Transverse colon (tissue), 4 donors: ENCODE measurements around the gene NMBR. TPM values are rescaled to one million over a fixed set of nuclear protein-coding genes. Genes with fewer than 3 reads are reported as not detected.

ENCODE experiments used
- DNase-seq: peaks from one replicate; pipeline ENCODE4 v3.0.0-alpha.2; 2019
- H3K27ac ChIP-seq, 4 donors: fragments of 200-600 bp; sonication (generic); 2 replicates each; pipeline ENCODE4 v1.5.1; 2016 to 2018; ENCODE audit warnings: inconsistent platforms in 4 of 4
- H3K27me3 ChIP-seq: fragments of 200-600 bp; sonication (generic); 2 replicates; pipeline ENCODE4 v1.5.1; 2017; ENCODE audit warnings: inconsistent platforms
- H3K36me3 ChIP-seq, 4 donors: fragments of 200-600 bp; sonication (generic); 2 replicates each; pipeline ENCODE4 v1.5.1; 2017 to 2019; ENCODE audit warnings: inconsistent platforms in 4 of 4
- H3K4me1 ChIP-seq, 4 donors: fragments of 200-600 bp; sonication (generic); 2 replicates each; pipeline ENCODE4 v1.5.1; 2017 to 2020; ENCODE audit warnings: inconsistent platforms in 4 of 4
- H3K4me3 ChIP-seq, 4 donors: fragments of 200-600 bp; sonication (generic); 1 replicate in 1 of 4; 2 replicates in 3 of 4; pipeline versions ENCODE4 v1.5.1 to v1.6.1; 2017 to 2019; ENCODE audit warnings: inconsistent platforms in 4 of 4
- H3K9me3 ChIP-seq, 2 donors: fragments of 200-600 bp; sonication (generic); 2 replicates each; pipeline ENCODE4 v1.5.1; 2017 to 2019; ENCODE audit warnings: inconsistent platforms in 2 of 2
- CTCF ChIP-seq, 5 experiments: fragments of 200-600 bp in 3 of 5; fragments of 450-650 bp in 2 of 5; sonication (generic) in 3 of 5; IDR thresholded peaks; 1 replicate in 2 of 5; 2 replicates in 3 of 5; pipeline ENCODE4 v1.5.1; 2016 to 2017; ENCODE audit warnings: antibody characterized with exemption in 5 of 5, inconsistent platforms in 3 of 5, mild to moderate bottlenecking in 2 of 5, moderate library complexity in 1 of 5
- EP300 ChIP-seq: sonication (generic); formaldehyde crosslinking; IDR thresholded peaks from one replicate; pipeline ENCODE4 v1.6.1; 2017; ENCODE audit warnings: antibody characterized with exemption, low read depth
- POLR2A ChIP-seq: fragments of 450-650 bp; IDR thresholded peaks from one replicate; pipeline ENCODE4 v1.6.1; 2016; ENCODE audit warnings: antibody characterized with exemption, mild to moderate bottlenecking, moderate library complexity
- POLR2AphosphoS5 ChIP-seq, 3 donors: sonication (generic); formaldehyde crosslinking; IDR thresholded peaks; one replicate each; pipeline ENCODE4 v1.6.1; 2016; ENCODE audit warnings: antibody characterized with exemption in 3 of 3
- WGBS, 2 donors: methylation state at CpG; one replicate each; pipeline ENCODE4 v1.1.5; 2018; ENCODE audit warnings: low coverage in 1 of 2; 5-methylcytosine and 5-hydroxymethylcytosine counted together
- in situ Hi-C, 4 donors: fragments of 200-750 bp; cut with MboI; loops; one replicate each; pipeline versions ENCODE4 v1.15.0 to v1.15.1; 2017; ENCODE audit warnings: low sequenced_read_pairs in 3 of 4, low pct_ligation_motif_present in 1 of 4, low pct_unique_long_range_greater_than_20kb in 1 of 4
- intact Hi-C: fragments of 100-400 bp; cut with DNase I; formaldehyde crosslinking; loops from one replicate; pipeline ENCODE4 v1.15.1; 2023; ENCODE audit warnings: low total_unique reads
- total RNA-seq, 4 donors: library from RNA; depleted of rRNA; stranded (reverse); fragments of >200 nt; gene quantifications; one replicate each; pipeline ENCODE4 v1.1.0, GENCODE V29; 2016

The NMBR gene
- total RNA-seq, 4 donors from 2014 or later = not detected

DNA sequence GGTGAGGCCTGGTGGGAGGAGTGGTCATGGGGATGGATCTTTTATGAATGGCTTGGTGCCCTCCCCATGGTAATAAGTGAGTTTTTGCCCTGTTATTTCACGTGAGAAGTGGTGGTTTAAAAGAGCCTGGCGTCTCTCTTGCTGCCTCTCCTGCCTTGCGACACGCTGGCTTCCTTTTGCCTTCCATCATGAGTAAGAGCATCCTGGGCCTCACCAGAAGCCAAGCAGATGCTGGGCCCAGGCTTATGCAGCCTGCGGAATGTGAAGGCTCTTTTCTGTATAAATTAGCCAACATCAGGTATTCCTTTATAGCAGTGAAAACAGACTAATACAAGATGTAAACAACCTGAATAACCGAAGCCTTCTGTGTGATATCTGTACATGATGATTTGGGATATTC, 27.8 kb upstream of the NMBR start:
- Histone ChIP-seq H3K27ac (no peak overlapping the region), H3K27me3 (no peaks in the 10 kb centered on the region), H3K4me3 (no peak overlapping the region), H3K9me3 (peaks cover 0 to 8% of the 10 kb centered on the region in 2 donors), H3K36me3 (peaks cover 0 to 26% (median 11%) of the 10 kb centered on the region in 4 donors), H3K4me1 (peaks cover 0 to 10% (median 0%) of the 10 kb centered on the region in 4 donors)
- no peak for TF ChIP-seq POLR2A
- no peak for TF ChIP-seq POLR2AphosphoS5 (IDR thresholded peaks at IDR 0.05)
- intact Hi-C loops (no loop called here), in situ Hi-C loops (loop anchor here in 3 of 4 donors (25.0 kb wide), 1 partner anchor 213 kb away; no protein-coding TSS in a partner anchor)
- 92 to 100% methylated on average over 1 to 6 of the region's 6 CpGs for WGBS, 2 donors
- no peak for DNase-seq

DNA sequence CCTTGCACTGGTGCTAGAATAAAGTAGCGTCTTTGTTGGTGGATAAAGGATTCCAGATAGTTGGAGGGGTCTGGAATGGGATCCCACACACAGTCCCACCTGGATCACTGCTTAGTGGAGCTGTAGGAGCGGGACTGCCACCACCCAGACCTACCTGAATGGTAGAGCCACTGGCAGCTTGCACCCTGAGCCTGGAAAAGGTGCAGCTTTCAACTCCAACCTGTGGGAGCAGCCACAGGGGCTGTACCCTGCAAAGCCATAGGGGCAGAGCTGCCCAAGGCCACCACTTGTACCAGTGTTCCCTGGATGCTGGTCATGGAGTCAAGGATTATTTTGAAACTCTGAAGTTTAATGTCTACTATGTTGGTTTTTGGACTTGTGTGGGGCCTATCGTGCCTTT, 27.1 kb upstream of the NMBR start:
- H3K4me3 ChIP-seq = no peak overlapping the region
- peaks cover 0 to 27% (median 14%) of the 10 kb centered on the region in 4 donors for H3K36me3 ChIP-seq
- DNase-seq = no peak
- intact Hi-C loops (no loop called here), in situ Hi-C loops (loop anchor here in 3 of 4 donors (25.0 kb wide), 1 partner anchor 213 kb away; no protein-coding TSS in a partner anchor)
- 100% methylated on average over 1 to 3 of the region's 3 CpGs for WGBS, 2 donors
- no peak overlapping the region for H3K27ac ChIP-seq
- H3K9me3 ChIP-seq = peaks cover 0 to 8% of the 10 kb centered on the region in 2 donors
- peaks cover 0 to 10% (median 0%) of the 10 kb centered on the region in 4 donors for H3K4me1 ChIP-seq
- no peaks in the 10 kb centered on the region for H3K27me3 ChIP-seq
- TF ChIP-seq POLR2AphosphoS5 (IDR thresholded peaks at IDR 0.05) (no peak), EP300 (no peak)

DNA sequence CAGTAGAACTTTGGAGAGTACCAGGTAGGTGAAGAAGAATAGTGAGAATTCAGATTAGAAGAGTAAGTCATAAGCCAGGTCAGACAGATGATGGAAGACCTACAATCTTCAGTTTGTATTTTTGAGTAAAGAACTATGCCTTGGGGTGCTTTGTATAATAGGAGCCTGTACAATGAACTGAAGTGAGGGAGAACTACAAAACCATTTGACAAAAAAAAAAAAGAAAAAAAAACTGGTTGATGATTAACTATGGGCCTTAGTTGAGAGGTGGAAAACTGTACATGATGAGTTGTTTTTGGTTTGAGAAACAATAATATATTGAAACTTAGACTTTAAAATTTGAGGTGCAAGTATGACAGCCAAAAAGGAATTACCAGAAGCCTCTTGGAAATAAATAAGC, 25.8 kb upstream of the NMBR start:
- in situ Hi-C loops (loop anchor here in 3 of 4 donors (25.0 kb wide), 1 partner anchor 215 kb away; no protein-coding TSS in a partner anchor), intact Hi-C loops (no loop called here)
- Histone ChIP-seq H3K9me3 (no peaks in the 10 kb centered on the region), H3K27ac (no peak overlapping the region), H3K4me1 (peaks cover 0 to 10% (median 0%) of the 10 kb centered on the region in 4 donors), H3K27me3 (no peaks in the 10 kb centered on the region), H3K4me3 (no peak overlapping the region), H3K36me3 (peaks cover 0 to 26% (median 13%) of the 10 kb centered on the region in 4 donors)
- no peak for DNase-seq
- TF ChIP-seq POLR2A (no peak), EP300 (no peak), POLR2AphosphoS5 (IDR thresholded peaks at IDR 0.05) (no peak), CTCF (IDR thresholded peaks at IDR 0.05) (no peak)

DNA sequence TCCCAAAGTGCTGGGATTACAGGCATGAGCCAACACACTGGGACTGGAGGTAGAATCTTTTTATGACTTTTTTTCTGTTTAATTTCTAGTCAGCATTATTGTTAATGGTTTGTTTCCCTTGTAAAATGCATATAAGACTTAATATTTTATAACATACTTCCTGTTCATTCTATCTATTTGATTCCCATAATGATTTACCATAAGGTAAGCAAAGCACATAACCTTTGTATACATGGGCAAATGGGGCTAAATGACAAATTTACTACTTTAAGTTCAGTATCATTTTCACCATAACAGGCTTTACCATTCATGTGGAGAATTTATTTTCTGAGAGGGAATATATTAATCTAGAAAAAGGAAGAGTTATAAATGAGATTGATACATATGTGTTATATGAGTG, 24.4 kb upstream of the NMBR start:
- DNase-seq = no peak
- H3K27me3 ChIP-seq = no peaks in the 10 kb centered on the region
- H3K4me1 ChIP-seq = peaks cover 0 to 10% (median 0%) of the 10 kb centered on the region in 4 donors
- TF ChIP-seq CTCF (IDR thresholded peaks at IDR 0.05) (no peak), EP300 (no peak), POLR2AphosphoS5 (IDR thresholded peaks at IDR 0.05) (no peak)
- peaks cover under 1 to 35% (median 14%) of the 10 kb centered on the region in 4 donors for H3K36me3 ChIP-seq
- in situ Hi-C loops (loop anchor here in 3 of 4 donors (25.0 kb wide), 1 partner anchor 216 kb away; no protein-coding TSS in a partner anchor), intact Hi-C loops (no loop called here)
- H3K27ac ChIP-seq = no peak overlapping the region
- no peak overlapping the region for H3K4me3 ChIP-seq
- H3K9me3 ChIP-seq = no peaks in the 10 kb centered on the region

- Histone ChIP-seq H3K4me1 (peaks cover 0 to 13% (median 0%) of the 10 kb centered on the region in 4 donors), H3K9me3 (no peaks in the 10 kb centered on the region), H3K4me3 (no peak overlapping the region), H3K27ac (no peak overlapping the region), H3K36me3 (peaks cover 0 to 38% (median 12%) of the 10 kb centered on the region in 4 donors), H3K27me3 (no peaks in the 10 kb centered on the region)
- no peak for DNase-seq
- intact Hi-C loops (no loop called here), in situ Hi-C loops (loop anchor here in 3 of 4 donors (25.0 kb wide), 1 partner anchor 220 kb away; no protein-coding TSS in a partner anchor)
- TF ChIP-seq CTCF (IDR thresholded peaks at IDR 0.05) (no peak), POLR2AphosphoS5 (IDR thresholded peaks at IDR 0.05) (no peak), POLR2A (no peak), EP300 (no peak)
- WGBS, 2 donors = 67 to 80% methylated on average over 1 to 2 of the region's 2 CpGs
Observed at GRCh38 chr6:142167486-142167885, 20.6 kb upstream of the NMBR start.
